ENCODE results near the gene ARSG. TPM values are rescaled to one million over a fixed set of nuclear protein-coding genes. Genes with fewer than 3 reads are reported as not detected.

The ARSG gene
- total and polyA plus RNA-seq, 2 experiments from 2014 or later = 1.7 to 5.1 TPM

DNA sequence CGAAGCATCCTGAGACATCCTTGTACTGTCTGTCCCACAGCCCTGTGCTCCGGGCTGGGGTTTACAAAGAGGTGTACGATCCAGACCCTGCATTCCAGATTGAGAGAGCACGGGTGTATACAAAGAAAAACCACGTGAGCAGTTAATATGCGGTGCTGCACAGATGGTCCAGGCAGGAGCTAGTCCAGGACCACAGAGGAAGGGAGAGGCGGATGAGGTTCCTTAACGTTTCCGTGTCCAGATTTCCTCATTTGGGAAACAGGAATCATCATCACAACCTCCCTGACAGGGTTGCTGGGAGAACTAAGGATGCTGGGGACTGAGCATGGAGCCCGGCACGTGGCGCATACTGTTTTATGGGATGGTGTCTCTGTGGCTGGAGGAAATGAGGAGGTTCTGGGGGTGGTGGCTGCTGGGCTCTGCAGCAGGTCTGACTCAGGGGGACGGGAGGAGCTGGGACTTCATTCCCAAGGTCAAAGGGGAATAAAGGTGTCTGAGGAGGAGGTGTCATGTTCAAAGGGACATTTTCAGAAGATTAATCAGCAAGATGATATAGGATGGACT is 139.8 kb downstream of the ARSG start:
- no peak overlapping the region for H3K4me3 Mint-ChIP-seq
- Histone ChIP-seq H3F3A (replicated peaks; ENCODE audit: low read depth) (no peaks in the 10 kb centered on the region), H3K4me1 (ENCODE audit: insufficient read depth) (no peaks in the 10 kb centered on the region), H3K9me2 (ENCODE audit: insufficient read depth) (no peaks in the 10 kb centered on the region), H3K27me3 (ENCODE audit: insufficient read depth) (no peaks in the 10 kb centered on the region), H3K4me3 (no peak overlapping the region), H3K36me3 (ENCODE audit: insufficient read depth) (no peaks in the 10 kb centered on the region), H3K27ac (ENCODE audit: low read depth) (no peak overlapping the region), H3K4me2 (no peak overlapping the region), H3K79me2 (replicated peaks; ENCODE audit: insufficient read depth) (no peaks in the 10 kb centered on the region), H4K20me1 (replicated peaks; ENCODE audit: insufficient read depth) (no peaks in the 10 kb centered on the region), H2AFZ (no peak overlapping the region)
- H3K27me3 Mint-ChIP-seq (ENCODE audit: insufficient read depth, low read depth, poor library complexity) = peaks cover 2% of the 10 kb centered on the region
- H3K27ac Mint-ChIP-seq = no peak overlapping the region; the same call in 1 of the 2 replicates
- H3K9me3 Mint-ChIP-seq = no peaks in the 10 kb centered on the region
- no peak for DNase-seq (ENCODE audit: low spot score)
- TF ChIP-seq EZH2phosphoT487 (IDR thresholded peaks at IDR 0.05; ENCODE audit: unreplicated experiment) = no peak
- no peak for TF ChIP-seq ZNF331 (CRISPR knock-in tag; IDR thresholded peaks at IDR 0.05; ENCODE audit: low read depth)
- no peak for TF ChIP-seq EZH2 (IDR thresholded peaks at IDR 0.05; ENCODE audit: low read depth, unreplicated experiment)
- no peak for TF ChIP-seq ETS1 (IDR thresholded peaks at IDR 0.05)
- no peak for TF ChIP-seq NANOG (IDR thresholded peaks at IDR 0.05; ENCODE audit: borderline replicate concordance)
- no peak for TF ChIP-seq ZNF114 (CRISPR knock-in tag; IDR thresholded peaks at IDR 0.05)
- TF ChIP-seq, protein P1, sequence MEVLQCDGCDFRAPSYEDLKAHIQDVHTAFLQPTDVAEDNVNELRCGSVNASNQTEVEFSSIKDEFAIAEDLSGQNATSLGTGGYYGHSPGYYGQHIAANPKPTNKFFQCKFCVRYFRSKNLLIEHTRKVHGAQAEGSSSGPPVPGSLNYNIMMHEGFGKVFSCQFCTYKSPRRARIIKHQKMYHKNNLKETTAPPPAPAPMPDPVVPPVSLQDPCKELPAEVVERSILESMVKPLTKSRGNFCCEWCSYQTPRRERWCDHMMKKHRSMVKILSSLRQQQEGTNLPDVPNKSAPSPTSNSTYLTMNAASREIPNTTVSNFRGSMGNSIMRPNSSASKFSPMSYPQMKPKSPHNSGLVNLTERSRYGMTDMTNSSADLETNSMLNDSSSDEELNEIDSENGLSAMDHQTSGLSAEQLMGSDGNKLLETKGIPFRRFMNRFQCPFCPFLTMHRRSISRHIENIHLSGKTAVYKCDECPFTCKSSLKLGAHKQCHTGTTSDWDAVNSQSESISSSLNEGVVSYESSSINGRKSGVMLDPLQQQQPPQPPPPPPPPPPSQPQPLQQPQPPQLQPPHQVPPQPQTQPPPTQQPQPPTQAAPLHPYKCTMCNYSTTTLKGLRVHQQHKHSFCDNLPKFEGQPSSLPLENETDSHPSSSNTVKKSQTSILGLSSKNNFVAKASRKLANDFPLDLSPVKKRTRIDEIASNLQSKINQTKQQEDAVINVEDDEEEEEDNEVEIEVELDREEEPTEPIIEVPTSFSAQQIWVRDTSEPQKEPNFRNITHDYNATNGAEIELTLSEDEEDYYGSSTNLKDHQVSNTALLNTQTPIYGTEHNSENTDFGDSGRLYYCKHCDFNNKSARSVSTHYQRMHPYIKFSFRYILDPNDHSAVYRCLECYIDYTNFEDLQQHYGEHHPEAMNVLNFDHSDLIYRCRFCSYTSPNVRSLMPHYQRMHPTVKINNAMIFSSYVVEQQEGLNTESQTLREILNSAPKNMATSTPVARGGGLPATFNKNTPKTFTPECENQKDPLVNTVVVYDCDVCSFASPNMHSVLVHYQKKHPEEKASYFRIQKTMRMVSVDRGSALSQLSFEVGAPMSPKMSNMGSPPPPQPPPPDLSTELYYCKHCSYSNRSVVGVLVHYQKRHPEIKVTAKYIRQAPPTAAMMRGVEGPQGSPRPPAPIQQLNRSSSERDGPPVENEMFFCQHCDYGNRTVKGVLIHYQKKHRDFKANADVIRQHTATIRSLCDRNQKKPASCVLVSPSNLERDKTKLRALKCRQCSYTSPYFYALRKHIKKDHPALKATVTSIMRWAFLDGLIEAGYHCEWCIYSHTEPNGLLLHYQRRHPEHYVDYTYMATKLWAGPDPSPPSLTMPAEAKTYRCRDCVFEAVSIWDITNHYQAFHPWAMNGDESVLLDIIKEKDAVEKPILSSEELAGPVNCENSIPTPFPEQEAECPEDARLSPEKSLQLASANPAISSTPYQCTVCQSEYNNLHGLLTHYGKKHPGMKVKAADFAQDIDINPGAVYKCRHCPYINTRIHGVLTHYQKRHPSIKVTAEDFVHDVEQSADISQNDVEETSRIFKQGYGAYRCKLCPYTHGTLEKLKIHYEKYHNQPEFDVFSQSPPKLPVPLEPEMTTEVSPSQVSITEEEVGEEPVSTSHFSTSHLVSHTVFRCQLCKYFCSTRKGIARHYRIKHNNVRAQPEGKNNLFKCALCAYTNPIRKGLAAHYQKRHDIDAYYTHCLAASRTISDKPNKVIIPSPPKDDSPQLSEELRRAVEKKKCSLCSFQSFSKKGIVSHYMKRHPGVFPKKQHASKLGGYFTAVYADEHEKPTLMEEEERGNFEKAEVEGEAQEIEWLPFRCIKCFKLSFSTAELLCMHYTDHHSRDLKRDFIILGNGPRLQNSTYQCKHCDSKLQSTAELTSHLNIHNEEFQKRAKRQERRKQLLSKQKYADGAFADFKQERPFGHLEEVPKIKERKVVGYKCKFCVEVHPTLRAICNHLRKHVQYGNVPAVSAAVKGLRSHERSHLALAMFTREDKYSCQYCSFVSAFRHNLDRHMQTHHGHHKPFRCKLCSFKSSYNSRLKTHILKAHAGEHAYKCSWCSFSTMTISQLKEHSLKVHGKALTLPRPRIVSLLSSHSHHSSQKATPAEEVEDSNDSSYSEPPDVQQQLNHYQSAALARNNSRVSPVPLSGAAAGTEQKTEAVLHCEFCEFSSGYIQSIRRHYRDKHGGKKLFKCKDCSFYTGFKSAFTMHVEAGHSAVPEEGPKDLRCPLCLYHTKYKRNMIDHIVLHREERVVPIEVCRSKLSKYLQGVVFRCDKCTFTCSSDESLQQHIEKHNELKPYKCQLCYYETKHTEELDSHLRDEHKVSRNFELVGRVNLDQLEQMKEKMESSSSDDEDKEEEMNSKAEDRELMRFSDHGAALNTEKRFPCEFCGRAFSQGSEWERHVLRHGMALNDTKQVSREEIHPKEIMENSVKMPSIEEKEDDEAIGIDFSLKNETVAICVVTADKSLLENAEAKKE (CRISPR knock-in tag; IDR thresholded peaks at IDR 0.05) = no peak
- no peak for TF ChIP-seq POLR2AphosphoS5 (IDR thresholded peaks at IDR 0.05; ENCODE audit: low read depth)
- TF ChIP-seq STAT1 (IDR thresholded peaks at IDR 0.05; ENCODE audit: unreplicated experiment) = no peak
- TF ChIP-seq, protein P2, sequence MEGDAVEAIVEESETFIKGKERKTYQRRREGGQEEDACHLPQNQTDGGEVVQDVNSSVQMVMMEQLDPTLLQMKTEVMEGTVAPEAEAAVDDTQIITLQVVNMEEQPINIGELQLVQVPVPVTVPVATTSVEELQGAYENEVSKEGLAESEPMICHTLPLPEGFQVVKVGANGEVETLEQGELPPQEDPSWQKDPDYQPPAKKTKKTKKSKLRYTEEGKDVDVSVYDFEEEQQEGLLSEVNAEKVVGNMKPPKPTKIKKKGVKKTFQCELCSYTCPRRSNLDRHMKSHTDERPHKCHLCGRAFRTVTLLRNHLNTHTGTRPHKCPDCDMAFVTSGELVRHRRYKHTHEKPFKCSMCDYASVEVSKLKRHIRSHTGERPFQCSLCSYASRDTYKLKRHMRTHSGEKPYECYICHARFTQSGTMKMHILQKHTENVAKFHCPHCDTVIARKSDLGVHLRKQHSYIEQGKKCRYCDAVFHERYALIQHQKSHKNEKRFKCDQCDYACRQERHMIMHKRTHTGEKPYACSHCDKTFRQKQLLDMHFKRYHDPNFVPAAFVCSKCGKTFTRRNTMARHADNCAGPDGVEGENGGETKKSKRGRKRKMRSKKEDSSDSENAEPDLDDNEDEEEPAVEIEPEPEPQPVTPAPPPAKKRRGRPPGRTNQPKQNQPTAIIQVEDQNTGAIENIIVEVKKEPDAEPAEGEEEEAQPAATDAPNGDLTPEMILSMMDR (conservative IDR thresholded peaks at IDR 0.05; ENCODE audit: low read depth in 2 of 2) = no peak
- no peak for TF ChIP-seq JUNB (IDR thresholded peaks at IDR 0.05; ENCODE audit: unreplicated experiment)
- TF ChIP-seq, protein P3, sequence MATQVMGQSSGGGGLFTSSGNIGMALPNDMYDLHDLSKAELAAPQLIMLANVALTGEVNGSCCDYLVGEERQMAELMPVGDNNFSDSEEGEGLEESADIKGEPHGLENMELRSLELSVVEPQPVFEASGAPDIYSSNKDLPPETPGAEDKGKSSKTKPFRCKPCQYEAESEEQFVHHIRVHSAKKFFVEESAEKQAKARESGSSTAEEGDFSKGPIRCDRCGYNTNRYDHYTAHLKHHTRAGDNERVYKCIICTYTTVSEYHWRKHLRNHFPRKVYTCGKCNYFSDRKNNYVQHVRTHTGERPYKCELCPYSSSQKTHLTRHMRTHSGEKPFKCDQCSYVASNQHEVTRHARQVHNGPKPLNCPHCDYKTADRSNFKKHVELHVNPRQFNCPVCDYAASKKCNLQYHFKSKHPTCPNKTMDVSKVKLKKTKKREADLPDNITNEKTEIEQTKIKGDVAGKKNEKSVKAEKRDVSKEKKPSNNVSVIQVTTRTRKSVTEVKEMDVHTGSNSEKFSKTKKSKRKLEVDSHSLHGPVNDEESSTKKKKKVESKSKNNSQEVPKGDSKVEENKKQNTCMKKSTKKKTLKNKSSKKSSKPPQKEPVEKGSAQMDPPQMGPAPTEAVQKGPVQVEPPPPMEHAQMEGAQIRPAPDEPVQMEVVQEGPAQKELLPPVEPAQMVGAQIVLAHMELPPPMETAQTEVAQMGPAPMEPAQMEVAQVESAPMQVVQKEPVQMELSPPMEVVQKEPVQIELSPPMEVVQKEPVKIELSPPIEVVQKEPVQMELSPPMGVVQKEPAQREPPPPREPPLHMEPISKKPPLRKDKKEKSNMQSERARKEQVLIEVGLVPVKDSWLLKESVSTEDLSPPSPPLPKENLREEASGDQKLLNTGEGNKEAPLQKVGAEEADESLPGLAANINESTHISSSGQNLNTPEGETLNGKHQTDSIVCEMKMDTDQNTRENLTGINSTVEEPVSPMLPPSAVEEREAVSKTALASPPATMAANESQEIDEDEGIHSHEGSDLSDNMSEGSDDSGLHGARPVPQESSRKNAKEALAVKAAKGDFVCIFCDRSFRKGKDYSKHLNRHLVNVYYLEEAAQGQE (IDR thresholded peaks at IDR 0.05; ENCODE audit: unreplicated experiment) = no peak
- TF ChIP-seq CREB1 (CRISPR knock-in tag; IDR thresholded peaks at IDR 0.05; ENCODE audit: low read depth) = no peak
- peaks cover 20% of the 10 kb centered on the region; the same call in 2 of the 3 replicates for H3K36me3 Mint-ChIP-seq (ENCODE audit: low read depth)
- peaks cover 4% of the 10 kb centered on the region for H3K4me1 Mint-ChIP-seq
- ATAC-seq = no peak
